ENCODE results near the gene GARIN5A. TPM values are rescaled to one million over a fixed set of nuclear protein-coding genes. Genes with fewer than 3 reads are reported as not detected.

The GARIN5A gene
- total RNA-seq, 1 experiment from 2014 or later, result 3.7 TPM

GRCh38 chr19:50501186-50501567, 24.5 kb upstream of the GARIN5A start:
- H3K36me3 ChIP-seq (ENCODE audit: low read depth), result no peaks in the 10 kb centered on the region
- ChIA-PET CTCF (no interaction called here), POLR2A (ENCODE audit: unreplicated experiment) (no interaction called here)
- H3F3A ChIP-seq (ENCODE audit: insufficient read depth, low read depth), result no peaks in the 10 kb centered on the region
- intact Hi-C loops (cut with micrococcal nuclease; ENCODE audit: unreplicated experiment), result no loop called here
- H3K4me1 ChIP-seq (replicated peaks; ENCODE audit: insufficient read depth), result no peaks in the 10 kb centered on the region
- H3K4me2 ChIP-seq, result no peak overlapping the region
- no peaks in the 10 kb centered on the region for H3K9me2 ChIP-seq (ENCODE audit: insufficient read depth)
- H3K27ac ChIP-seq, result no peak overlapping the region
- no TSS peak for BruUV-seq (replicated peaks)
- H3K9me3 ChIP-seq (ENCODE audit: insufficient read depth, low read depth), result no peaks in the 10 kb centered on the region
- DNase-seq, result no peak
- no peak for TF ChIP-seq EZH2 (IDR thresholded peaks at IDR 0.05; ENCODE audit: low read depth)
- no peak for TF ChIP-seq CTCF (conservative IDR thresholded peaks at IDR 0.05)
- H4K20me1 ChIP-seq (ENCODE audit: insufficient read depth), result no peaks in the 10 kb centered on the region
- no peaks in the 10 kb centered on the region for H3K27me3 ChIP-seq (ENCODE audit: insufficient read depth, low read depth)
- H3K4me3 ChIP-seq, result no peak overlapping the region
- no peak overlapping the region for H2AFZ ChIP-seq
- H3K79me2 ChIP-seq (ENCODE audit: low read depth), result no peaks in the 10 kb centered on the region

- Histone ChIP-seq H2AFZ (no peak overlapping the region), H4K20me1 (ENCODE audit: insufficient read depth) (no peaks in the 10 kb centered on the region), H3K4me1 (replicated peaks; ENCODE audit: insufficient read depth) (no peaks in the 10 kb centered on the region), H3K9me2 (ENCODE audit: insufficient read depth) (no peaks in the 10 kb centered on the region), H3K4me2 (no peak overlapping the region), H3K27me3 (ENCODE audit: insufficient read depth, low read depth) (no peaks in the 10 kb centered on the region), H3K9me3 (ENCODE audit: insufficient read depth, low read depth) (no peaks in the 10 kb centered on the region), H3K79me2 (ENCODE audit: low read depth) (no peaks in the 10 kb centered on the region), H3K36me3 (ENCODE audit: low read depth) (no peaks in the 10 kb centered on the region), H3K27ac (no peak overlapping the region), H3F3A (ENCODE audit: insufficient read depth, low read depth) (no peaks in the 10 kb centered on the region), H3K4me3 (no peak overlapping the region)
- no peak for DNase-seq
- POLR2A ChIA-PET (ENCODE audit: unreplicated experiment), result no interaction called here
- no TSS peak for BruUV-seq (replicated peaks)
- CTCF ChIA-PET, result no interaction called here
- intact Hi-C loops (cut with micrococcal nuclease; ENCODE audit: unreplicated experiment), result no loop called here
- no peak for TF ChIP-seq EZH2 (IDR thresholded peaks at IDR 0.05; ENCODE audit: low read depth)
- TF ChIP-seq CTCF (conservative IDR thresholded peaks at IDR 0.05), result no peak
Observed at GRCh38 chr19:50500753-50501151, 24.1 kb upstream of the GARIN5A start.

GRCh38 chr19:50500060-50500752, 23.6 kb upstream of the GARIN5A start:
- POLR2A ChIA-PET (ENCODE audit: unreplicated experiment), result no interaction called here

More at GRCh38 chr19:50500060-50500752, 23.6 kb upstream of the GARIN5A start:
- no TSS peak for BruUV-seq (replicated peaks)
- no peak overlapping the region for H3K4me2 ChIP-seq
- H3K4me1 ChIP-seq (replicated peaks; ENCODE audit: insufficient read depth), result no peaks in the 10 kb centered on the region
- no peak; the same call in 1 of the 2 replicates for TF ChIP-seq CTCF (conservative IDR thresholded peaks at IDR 0.05)
- TF ChIP-seq EZH2 (IDR thresholded peaks at IDR 0.05; ENCODE audit: low read depth), result no peak
- DNase-seq, result no peak
- H3K27ac ChIP-seq, result no peak overlapping the region
- no peaks in the 10 kb centered on the region for H4K20me1 ChIP-seq (ENCODE audit: insufficient read depth)
- H3K9me3 ChIP-seq (ENCODE audit: insufficient read depth, low read depth), result no peaks in the 10 kb centered on the region
- intact Hi-C loops (cut with micrococcal nuclease; ENCODE audit: unreplicated experiment), result no loop called here
- no peak overlapping the region for H3K4me3 ChIP-seq
- no peak overlapping the region for H2AFZ ChIP-seq
- CTCF ChIA-PET, result no interaction called here
- peaks cover 1% of the 10 kb centered on the region; the same call in 1 of the 2 replicates for H3F3A ChIP-seq (ENCODE audit: insufficient read depth, low read depth)
- no peaks in the 10 kb centered on the region for H3K9me2 ChIP-seq (ENCODE audit: insufficient read depth)
- H3K79me2 ChIP-seq (ENCODE audit: low read depth), result no peaks in the 10 kb centered on the region
- H3K36me3 ChIP-seq (ENCODE audit: low read depth), result no peaks in the 10 kb centered on the region
- no peaks in the 10 kb centered on the region for H3K27me3 ChIP-seq (ENCODE audit: insufficient read depth, low read depth)

All from PC-9 (cell line).